HG02943 (cell line): ENCODE data around the gene DHRSX.
"Not testable (repeated sequence)": the region's sequence is repeated elsewhere in the genome, so short reads cannot be mapped to it uniquely, and the experiment has no call there.

ENCODE experiments used
- ATAC-seq: cut with Tn5 transposase; IDR thresholded peaks from one replicate; pipeline ENCODE4 v1.9.1; 2021; ENCODE audit warnings: mild to moderate bottlenecking, low read depth, moderate library complexity; ENCODE audit not compliant: unreplicated experiment

Gene DHRSX

DNA sequence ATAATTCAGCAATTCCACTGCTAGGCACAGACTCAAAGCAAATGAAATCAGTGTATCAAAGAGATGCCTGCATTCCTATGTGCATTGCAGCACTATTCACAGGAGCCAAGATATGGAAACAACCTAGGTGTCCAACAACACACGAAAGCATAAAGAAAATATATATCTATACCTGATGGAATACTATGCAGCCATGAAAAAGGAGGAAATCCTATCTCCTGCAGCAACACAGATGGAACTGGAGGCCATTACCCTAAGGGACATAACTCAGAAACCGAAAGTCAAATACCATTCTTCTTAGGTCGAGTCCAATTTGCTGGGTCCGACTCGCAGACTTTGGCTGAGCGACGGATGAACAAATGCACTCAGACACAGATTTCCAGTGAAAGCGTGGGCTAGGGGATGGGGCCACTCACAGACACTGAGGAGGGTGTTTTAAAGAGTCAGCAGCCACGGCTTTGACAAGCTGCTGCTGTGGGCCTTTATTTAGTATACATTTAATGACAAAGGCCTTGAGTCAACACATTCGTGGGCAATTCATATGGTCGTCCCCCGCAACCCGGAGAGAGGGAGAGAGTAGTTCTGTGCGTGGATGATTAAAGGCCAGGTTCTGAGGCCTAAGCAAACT is 93.8 kb downstream of the DHRSX start:
- no peak for ATAC-seq

DNA sequence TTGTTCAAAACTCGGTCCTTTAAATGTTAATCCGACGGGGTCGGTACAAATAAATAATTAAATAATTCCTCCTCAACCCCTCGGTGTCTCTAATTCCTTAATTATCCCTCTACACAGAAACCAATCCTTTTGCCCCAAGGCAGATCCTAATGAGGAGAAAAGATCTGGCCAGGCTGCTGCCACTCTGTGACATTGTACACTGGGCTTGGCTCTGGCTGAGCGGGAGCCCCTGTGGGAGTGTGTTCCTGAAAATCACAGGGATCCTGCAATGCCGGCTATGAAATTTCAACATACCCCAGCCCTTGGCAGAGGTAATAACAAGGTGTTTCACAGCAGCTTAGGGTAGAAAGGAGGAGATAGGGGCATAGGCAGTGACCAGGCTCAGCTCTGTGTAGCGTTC is 96.0 kb downstream of the DHRSX start:
- no peak for ATAC-seq

DNA sequence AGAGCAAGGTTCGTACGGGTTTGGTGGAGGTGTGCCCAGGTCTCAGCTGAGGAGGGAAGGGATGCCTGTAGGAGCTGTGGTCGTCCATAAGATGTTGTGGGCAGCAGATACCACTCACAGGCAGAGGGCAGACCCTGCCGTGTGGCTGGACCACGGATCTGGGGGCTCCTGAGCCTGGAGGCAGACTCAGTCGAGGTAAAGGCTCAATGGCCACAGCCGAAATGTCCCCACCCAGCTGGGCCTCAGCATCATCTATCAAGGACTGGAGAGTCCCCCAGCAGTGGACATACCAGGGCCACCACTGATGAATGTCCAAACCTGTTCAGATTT is 98.5 kb downstream of the DHRSX start:
- ATAC-seq, result no peak

DNA sequence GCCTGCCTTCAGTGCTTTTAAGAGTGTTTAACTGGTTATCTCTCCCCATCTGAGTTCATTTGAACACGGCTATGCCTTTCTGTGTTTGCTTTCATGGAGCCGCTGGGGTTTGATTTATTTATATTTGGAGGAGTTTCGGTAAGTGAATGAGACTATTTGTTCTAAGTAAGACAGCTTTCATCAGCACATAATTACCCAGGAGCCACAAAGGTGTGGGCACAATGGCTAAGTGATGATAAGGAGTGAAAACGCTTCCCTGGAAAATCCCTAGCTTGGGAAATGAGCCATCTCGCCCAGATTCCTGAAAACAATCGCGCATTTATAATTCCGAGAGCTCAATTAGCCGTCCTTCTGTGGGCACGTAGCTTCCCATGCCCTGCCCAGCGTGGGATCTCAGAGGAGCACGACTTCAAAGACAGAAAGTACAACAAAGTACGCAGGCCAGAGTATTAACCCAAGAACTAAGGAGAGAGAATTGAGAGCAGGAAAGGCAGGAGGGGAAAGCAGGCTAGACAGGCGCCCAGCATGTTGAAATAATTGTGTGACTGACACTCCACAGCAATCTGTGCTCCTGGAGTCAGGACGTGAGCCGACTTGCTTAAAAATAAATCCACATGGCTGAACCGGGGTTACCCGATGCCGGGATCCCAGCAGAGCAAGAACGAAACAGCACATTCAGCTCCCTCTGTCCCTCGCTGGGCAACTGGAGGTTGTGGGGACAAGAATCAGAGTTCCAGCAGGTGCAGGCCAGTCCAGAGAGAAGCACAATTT is 99.0 kb downstream of the DHRSX start:
- ATAC-seq, result no peak

DNA sequence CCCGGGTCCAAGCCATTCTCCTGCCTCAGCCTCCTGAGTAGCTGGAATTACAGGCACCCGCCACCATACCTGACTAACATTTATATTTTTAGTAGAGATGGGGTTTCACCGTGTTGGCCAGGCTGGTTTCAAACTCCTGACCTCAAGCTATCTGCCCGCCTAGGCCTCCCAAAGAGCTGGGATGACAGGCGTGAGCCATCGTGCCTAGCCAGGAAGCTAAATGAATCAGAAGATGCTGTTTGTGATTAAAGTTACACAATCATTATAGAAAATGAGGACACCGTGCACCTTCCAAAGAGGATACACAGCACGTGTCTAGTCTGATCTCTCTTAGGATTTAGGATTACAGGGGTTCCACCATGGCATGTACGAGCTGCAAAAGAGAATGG is 99.6 kb downstream of the DHRSX start:
- ATAC-seq, result no peak

DNA sequence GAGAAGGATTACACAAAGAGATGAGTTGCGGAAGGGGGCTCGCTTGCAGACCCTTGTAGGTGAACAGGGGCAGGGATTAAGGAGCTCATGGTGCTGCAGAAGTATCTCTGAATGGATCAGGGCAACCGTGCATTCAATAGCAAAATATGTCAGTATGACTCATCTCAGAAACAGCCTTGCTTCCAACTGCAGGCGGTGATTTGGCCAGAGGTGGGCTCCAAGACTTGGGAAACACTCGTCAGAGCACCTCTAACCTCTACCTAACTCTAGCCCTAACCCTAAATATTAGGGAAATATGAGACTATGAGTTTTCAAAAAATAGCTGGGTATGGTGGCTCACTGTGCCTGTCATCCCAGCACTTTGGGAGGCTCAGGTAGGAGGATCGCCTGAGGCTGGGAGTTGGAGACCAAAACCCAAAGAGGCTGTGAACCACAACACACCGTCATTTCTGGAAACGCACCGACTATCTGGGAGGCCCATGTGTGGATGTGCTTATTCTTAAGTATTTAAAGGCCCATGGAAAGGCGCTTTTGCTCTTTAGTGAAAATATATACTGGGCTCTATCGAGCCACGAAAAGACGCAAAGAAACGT is 102.6 kb downstream of the DHRSX start:
- ATAC-seq, result no peak

DNA sequence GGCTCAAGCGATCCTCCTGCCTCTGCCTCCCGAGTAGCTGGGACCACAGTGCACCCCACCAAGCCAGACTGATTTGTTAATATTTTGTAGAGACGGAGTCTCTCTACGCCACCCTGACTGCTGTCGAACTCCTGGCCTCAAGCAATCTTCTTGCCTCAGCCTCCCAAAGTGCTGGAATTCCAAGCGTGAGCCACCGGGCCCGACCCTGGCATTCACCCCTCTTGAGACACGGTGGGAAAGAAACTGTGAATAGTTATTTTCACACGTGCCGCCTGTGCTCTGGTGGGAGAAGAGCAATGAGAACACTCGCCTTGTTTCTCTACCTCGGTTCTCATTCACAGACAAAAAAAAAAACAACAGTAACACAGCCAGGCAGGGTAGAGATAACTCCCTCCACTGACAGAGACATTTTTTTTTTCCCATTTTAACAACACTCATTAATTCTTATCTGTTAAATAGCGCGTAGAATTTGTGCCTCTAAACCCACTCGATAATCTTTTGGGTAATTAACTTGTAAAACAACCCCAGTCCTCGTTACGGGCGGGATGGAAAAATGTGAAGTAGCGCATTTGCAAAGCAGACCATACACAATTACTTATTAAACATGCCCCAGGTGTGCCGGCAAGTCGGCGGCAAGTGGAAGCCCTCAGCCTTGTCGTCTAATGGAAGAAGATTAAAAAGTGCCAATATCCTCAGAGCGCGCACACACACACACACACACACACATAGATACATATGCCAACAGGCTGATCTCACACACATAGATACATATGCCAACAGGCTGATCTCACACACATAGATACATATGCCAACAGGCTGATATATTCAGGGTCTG is 103.3 kb downstream of the DHRSX start:
- no peak for ATAC-seq

DNA sequence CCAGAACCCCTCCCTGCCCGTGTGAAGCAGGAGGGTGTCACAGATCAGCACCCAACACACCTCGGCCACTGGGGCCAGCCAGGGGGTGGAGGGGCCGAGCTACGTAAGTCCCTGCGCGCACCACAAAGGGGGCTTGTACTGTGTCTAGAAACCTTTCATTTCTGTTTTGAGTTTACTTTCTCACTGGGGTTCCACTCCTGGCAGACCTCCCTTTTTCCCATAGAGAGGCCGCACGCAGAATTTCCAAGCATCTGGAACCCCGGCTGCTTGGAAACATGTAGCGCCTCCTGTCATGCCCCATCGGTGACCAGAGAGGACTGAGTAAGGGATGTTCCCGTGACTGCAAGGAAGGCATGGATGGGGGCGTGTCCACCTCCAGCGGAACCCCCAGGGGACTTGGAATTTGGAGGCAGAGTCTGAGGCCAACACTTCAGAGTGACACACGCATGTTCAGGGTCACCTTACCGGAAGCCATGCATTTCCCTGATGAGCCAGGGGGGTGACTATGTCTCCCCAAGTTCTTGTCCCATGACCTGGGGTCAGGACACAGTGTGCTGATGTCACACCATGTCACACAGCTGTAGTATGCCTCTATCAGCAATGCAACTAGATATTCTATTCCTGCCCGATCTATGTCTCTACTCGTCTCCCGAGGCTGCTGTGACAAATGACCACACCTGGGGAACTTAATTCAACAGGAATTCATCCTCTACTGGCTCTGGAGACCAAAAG is 105.3 kb downstream of the DHRSX start:
- ATAC-seq, result no peak

DNA sequence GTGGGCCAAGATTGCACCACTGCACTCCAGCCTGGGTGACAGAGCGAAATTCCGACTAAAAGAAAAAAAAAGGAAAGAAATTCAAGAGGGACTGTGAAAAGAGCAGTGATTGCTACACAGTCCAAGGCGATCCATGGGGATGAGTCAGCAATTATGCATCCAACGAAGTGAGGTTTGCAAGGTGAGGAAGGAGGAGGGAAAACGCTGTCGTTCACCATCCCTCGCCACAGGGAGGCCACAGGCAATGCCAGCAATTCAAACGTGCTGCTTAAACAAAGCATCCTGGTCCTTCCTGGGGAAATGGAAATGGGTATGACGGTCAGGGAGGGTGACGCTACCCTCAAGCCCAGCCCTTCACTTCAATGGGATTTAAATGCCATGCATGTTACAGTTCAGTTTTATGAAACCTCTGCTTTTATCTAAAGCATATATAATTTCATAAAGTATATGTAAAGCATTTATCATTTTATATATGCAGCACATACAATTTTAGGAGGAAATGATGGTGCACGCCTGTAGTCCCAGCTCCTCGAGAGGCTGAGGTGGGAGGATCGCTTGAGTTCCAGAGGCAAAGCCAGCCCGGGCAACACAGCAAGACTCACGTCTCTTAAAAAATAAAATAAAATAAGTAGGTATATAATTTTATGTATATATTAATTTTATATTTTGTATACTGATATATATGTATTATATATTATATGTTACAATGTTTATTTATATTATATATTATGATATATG is 108.7 kb downstream of the DHRSX start:
- ATAC-seq, result no peak

DNA sequence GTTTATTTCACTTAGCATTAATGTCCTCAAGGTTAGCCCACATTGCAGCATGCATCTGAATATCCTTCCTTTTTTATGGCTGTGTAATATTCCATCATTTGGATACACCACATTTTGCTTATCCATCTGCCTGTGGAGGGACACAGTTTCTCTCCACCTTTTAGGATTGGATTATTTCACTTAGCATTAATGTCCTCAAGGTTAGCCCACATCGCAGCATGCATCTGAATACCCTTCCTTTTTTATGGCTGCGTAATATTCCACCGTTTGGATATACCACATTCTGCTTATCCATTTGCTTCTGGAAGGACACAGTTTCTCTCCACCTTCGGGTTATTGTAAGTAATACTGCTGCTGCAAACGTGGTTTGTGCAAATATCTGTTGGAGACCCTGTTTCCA is 110.0 kb downstream of the DHRSX start:
- ATAC-seq, result no peak

DNA sequence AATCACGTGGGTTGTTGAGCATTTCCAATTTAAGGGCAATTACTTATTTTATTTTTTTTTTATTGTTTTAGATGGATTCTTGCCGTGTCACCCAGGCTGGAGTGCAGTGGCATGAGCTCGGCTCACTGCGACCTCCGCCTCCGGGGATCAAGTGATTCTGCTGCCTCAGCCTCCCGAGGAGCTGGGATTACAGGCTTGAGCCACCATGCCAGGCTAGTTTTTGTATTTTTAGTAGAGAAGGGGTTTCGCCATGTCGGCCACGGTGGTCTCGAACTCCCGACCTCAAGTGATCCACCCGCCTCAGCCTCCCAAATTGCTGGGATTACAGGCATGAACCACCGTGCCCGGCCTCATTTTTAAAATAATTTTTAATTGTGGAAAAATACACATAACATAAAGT is 111.0 kb downstream of the DHRSX start:
- ATAC-seq, result not testable (repeated sequence)

DNA sequence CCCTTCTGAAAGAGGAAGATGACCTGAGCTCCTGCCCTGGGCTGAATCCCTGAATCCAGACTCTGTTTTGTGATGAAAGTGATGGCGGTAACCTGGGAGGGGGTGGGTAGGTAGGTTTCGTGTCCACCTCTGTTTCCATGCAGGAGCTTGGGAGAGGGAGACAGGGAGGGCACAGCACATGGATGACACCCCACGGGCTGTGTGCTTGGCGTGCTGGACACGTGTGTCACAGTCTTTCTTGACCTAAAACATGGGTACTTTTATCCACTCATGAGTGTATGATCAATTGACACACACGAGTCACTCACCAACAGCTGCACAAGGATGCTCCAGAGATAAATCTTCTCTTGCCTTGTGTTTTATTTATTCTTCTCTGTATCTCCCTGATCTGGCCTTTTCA is 111.5 kb downstream of the DHRSX start:
- no peak for ATAC-seq

DNA sequence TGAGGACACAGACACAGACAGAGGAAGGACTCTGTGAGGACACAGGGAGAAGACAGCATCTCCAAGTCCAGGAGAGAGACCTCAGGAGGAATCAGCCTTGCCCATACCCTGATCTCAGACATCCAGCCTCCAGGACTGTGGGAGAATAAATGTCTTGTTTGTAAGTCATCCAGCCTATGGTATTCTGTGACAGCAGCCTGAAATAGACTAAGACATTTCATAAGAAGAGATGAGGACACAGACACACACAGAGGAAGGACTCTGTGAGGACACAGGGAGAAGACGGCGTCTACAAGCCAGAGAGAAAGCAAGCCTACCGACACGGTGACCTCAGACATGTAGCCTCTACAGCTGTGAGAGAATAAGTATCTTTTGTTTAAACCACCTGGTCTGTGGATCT is 112.1 kb downstream of the DHRSX start:
- ATAC-seq, result no peak

DNA sequence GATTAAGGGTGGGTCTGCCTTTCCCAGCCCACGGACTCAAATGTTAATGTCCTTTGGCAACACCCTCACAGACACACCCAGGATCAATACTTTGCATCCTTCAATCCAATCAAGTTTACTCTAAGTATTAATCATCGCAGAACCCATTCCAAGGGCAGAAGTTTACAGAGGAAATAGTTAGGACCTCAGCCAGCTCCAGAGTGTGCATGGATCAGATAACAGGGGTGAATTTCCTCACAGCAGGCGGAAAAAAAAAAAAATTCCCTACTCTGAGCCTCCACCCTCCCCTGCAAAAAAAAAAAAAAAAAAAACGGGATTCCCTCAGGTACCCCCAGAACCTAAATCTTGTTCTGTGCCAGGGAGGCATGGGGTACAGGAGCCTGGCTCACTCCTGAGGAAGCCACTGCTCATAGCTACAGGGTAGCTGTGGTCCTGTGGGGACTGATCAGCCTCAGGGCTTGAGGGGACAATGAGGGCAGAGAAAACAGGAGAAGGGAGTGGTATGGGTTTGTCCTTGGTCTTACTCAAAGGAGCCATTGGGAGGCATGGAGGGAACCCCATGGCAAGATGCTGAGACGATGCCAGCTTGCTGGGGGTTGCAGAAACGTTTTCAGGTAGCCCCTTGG is 113.0 kb downstream of the DHRSX start:
- ATAC-seq, result no peak

DNA sequence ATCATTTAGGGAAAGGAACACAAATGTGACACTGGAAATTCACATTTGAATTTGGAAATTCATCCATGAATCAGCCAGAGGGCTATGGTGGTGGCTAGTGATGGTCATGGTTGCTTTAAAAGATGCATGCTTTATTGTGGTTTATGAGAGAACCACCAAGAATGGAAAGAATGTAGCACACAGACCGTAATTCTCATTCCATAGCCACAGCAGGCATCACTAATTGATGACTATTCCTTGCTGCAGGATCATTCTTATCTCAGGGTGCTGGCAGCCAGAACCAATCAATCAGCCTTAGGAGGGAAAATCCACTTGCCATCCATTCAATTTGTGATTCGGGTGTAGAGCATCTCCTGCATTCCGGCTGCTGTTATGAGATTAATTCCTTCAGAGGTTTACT is 115.6 kb downstream of the DHRSX start:
- no peak for ATAC-seq

DNA sequence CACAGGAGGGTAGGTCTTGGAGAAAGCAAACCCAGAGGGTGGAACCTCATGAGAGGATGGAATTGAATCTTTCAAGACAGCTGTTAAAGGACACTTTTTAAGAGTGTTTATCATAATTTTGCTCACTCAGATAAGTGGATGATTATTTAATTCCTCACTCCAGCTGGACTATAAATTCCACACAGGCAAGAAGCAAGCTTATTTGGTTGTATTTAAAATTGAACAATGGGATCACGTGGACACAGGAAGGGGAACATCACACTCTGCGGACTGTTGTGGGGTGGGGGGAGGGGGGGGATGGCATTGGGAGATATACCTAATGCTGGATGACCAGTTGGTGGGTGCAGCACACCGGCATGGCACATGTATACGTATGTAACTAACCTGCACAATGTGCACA is 116.3 kb downstream of the DHRSX start:
- ATAC-seq, result no peak

DNA sequence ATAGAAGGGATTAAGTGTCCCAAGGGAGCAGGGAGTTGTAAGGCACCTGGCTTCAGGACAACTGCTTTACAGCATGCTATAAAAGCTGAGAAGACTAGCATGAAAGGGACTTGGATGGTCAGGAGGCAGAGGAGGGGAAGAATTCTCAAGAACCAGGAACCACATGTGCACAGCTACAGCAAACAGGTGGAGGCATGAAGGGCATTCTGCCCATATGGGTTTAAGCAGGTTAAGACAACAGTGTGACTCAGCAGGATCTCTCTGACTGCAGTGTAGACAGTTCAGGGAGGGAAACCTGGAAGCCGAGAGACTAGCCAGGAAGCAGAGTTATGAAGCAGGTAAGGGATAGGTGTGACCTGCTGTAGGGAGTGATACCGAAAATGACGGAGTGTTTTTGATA is 117.0 kb downstream of the DHRSX start:
- ATAC-seq, result no peak

DNA sequence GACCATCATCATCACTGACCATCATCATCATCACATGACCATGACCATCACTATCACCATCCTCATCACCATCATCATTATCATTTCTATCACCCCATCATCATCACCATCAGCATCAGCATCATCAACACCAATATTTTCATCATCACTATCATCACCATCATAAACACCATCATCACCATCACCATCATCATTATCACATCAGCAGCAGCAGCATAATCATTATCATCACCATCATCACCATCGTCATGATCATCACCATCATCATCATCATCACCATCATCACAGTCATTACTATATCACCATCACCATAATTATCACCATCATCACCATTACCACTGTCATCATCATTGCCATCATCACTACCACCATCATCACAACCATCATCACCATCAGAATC is 117.6 kb downstream of the DHRSX start:
- ATAC-seq, result no peak

DNA sequence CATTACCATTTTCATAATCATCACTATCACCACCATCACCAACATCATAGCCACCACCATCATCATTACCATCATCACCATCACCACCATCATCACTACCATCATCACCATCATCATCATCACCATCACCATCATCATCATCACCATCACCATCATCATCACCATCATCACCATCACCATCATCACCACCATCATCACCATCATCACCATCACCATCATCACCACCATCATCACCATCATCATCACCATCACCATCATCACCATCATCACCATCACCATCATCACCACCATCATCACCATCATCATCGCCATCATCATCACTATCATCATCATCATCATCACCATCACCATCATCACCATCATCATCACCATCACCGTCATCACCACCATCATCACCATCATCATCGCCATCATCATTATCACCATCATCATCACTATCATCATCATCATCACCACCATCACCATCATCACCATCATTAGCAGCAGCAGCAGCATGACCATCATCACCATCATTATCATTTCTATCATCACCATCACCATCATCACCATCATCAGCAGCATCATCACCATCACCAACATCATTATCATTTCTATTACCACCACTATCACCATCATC is 118.2 kb downstream of the DHRSX start:
- ATAC-seq, result not testable (repeated sequence)
